Body of pancreas (tissue), 4 donors: Measurements from ENCODE around the gene ABCG2. TPM values are rescaled to one million over a fixed set of nuclear protein-coding genes. Genes with fewer than 3 reads are reported as not detected.

Experiments
- ATAC-seq: fragments of 150-250 bp; one replicate; pipeline ENCODE4 v1.9.1; 2016
- DNase-seq, 4 donors: peaks; one replicate each; pipeline ENCODE4 v3.0.0-alpha.2; 2019
- H3K27ac ChIP-seq, 4 donors: fragments of 200-600 bp; sonication (generic); 1 replicate in 3 of 4; 2 replicates in 1 of 4; pipeline versions ENCODE4 v1.5.1 to v1.6.1; 2016 to 2019; ENCODE audit warnings: mild to moderate bottlenecking in 1 of 4, mixed read lengths in 1 of 4, moderate library complexity in 1 of 4
- H3K27me3 ChIP-seq, 2 donors: fragments of 200-600 bp; sonication (generic); one replicate each; pipeline ENCODE4 v1.6.0; 2016; ENCODE audit warnings: mild to moderate bottlenecking in 1 of 2
- H3K36me3 ChIP-seq, 2 donors: fragments of 200-600 bp; sonication (generic); replicated peaks in 1 of 2; 2 replicates each; pipeline ENCODE4 v1.5.1; 2016; ENCODE audit warnings: low read depth in 2 of 2; ENCODE audit not compliant: insufficient read depth in 1 of 2
- H3K4me1 ChIP-seq: fragments of 200-600 bp; sonication (generic); one replicate; pipeline ENCODE4 v1.6.0; 2016
- H3K4me3 ChIP-seq, 2 donors: fragments of 200-600 bp; sonication (generic); 1 replicate in 1 of 2; 2 replicates in 1 of 2; pipeline ENCODE4 v1.5.1; 2016 to 2019
- H3K9me3 ChIP-seq, 3 donors: fragments of 200-600 bp; sonication (generic); 1 replicate in 2 of 3; 2 replicates in 1 of 3; pipeline ENCODE4 v1.5.1; 2016
- POLR2A ChIP-seq, 3 donors: fragments of 450-650 bp; IDR thresholded peaks; one replicate each; pipeline ENCODE4 v1.6.1; 2016; ENCODE audit warnings: antibody characterized with exemption in 3 of 3, mild to moderate bottlenecking in 2 of 3
- WGBS, 2 donors: methylation state at CpG; one replicate each; pipeline ENCODE4 v1.1.5; 2017; 5-methylcytosine and 5-hydroxymethylcytosine counted together
- intact Hi-C: fragments of 100-400 bp; cut with DNase I; formaldehyde crosslinking; loops from one replicate; pipeline ENCODE4 v1.15.1; 2023
- total RNA-seq, 2 donors: library from RNA; depleted of rRNA; stranded (reverse); fragments of >200 nt; gene quantifications; one replicate each; pipeline ENCODE4 v1.1.0, GENCODE V29; 2016
- TF ChIP-seq, protein P1 (sequence below), 7 experiments: fragments of 450-650 bp in 4 of 7; fragments of 200-600 bp in 3 of 7; sonication (generic) in 3 of 7; IDR thresholded peaks; one replicate each; pipeline ENCODE4 v1.5.1; 2016 to 2019; ENCODE audit warnings: antibody characterized with exemption in 7 of 7

The ABCG2 gene
- total RNA-seq, 2 donors from 2014 or later: 0.66 to 2.1 TPM

DNA sequence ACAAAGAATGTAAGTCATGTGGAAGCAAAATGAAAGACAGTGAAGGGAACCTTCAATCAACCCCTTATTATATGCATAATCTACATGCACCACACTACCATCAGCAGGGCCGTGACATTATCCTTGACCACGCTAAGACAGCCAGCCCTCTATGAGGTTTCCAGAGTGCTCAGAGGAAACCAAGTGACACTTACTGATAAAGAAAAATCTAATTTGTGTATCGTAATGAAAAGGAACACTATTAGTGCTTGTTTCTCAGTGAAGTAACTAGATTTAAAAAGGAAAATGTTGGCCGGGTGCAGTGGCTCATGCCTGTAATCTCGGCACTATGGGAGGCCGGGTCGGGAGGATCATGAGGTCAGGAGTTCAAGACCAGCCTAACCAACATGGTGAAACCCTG, 56.4 kb downstream of the ABCG2 start:
- H3K9me3 ChIP-seq: no peaks in the 10 kb centered on the region
- H3K36me3 ChIP-seq: no peaks in the 10 kb centered on the region
- intact Hi-C loops: no loop called here
- H3K4me3 ChIP-seq: no peak overlapping the region
- WGBS, 2 donors: 81 to 82% methylated on average over 7 of the region's 7 CpGs
- no peaks in the 10 kb centered on the region for H3K27me3 ChIP-seq
- no peak for DNase-seq
- no peak overlapping the region for H3K27ac ChIP-seq
- H3K4me1 ChIP-seq: no peaks in the 10 kb centered on the region
- TF ChIP-seq POLR2A (IDR thresholded peaks at IDR 0.05): no peak
- TF ChIP-seq, protein P1, sequence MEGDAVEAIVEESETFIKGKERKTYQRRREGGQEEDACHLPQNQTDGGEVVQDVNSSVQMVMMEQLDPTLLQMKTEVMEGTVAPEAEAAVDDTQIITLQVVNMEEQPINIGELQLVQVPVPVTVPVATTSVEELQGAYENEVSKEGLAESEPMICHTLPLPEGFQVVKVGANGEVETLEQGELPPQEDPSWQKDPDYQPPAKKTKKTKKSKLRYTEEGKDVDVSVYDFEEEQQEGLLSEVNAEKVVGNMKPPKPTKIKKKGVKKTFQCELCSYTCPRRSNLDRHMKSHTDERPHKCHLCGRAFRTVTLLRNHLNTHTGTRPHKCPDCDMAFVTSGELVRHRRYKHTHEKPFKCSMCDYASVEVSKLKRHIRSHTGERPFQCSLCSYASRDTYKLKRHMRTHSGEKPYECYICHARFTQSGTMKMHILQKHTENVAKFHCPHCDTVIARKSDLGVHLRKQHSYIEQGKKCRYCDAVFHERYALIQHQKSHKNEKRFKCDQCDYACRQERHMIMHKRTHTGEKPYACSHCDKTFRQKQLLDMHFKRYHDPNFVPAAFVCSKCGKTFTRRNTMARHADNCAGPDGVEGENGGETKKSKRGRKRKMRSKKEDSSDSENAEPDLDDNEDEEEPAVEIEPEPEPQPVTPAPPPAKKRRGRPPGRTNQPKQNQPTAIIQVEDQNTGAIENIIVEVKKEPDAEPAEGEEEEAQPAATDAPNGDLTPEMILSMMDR (IDR thresholded peaks at IDR 0.05): no peak
- no peak for ATAC-seq

DNA sequence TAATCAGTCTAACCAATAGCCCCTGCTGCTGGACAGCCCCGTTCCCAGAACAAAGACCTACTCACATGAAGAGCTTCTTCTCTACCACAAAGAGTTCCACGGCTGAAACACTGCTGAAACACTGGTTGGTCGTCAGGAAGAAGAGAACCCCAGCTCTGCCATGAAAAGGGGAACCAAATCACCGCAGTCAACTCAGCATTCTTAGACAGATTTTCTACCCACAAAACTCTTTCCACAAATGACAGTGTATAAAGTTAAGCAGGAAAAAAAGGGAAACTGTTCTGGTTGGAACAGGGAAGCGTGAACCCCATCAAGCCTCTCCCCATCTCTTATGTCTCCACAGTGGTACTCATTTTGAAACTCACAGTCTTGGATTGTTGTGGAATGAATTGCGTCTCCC, 57.3 kb downstream of the ABCG2 start:
- Histone ChIP-seq H3K36me3 (no peaks in the 10 kb centered on the region), H3K9me3 (no peaks in the 10 kb centered on the region), H3K4me1 (no peaks in the 10 kb centered on the region), H3K27me3 (no peaks in the 10 kb centered on the region), H3K4me3 (no peak overlapping the region), H3K27ac (no peak overlapping the region)
- intact Hi-C loops: no loop called here
- TF ChIP-seq, protein P1 (IDR thresholded peaks at IDR 0.05): no peak
- no peak for TF ChIP-seq POLR2A (IDR thresholded peaks at IDR 0.05)
- WGBS, 2 donors: 78 to 87% methylated on average over 6 of the region's 6 CpGs
- DNase-seq (peak in 1 of 4 donors; percentile 43), ATAC-seq (no peak)

DNA sequence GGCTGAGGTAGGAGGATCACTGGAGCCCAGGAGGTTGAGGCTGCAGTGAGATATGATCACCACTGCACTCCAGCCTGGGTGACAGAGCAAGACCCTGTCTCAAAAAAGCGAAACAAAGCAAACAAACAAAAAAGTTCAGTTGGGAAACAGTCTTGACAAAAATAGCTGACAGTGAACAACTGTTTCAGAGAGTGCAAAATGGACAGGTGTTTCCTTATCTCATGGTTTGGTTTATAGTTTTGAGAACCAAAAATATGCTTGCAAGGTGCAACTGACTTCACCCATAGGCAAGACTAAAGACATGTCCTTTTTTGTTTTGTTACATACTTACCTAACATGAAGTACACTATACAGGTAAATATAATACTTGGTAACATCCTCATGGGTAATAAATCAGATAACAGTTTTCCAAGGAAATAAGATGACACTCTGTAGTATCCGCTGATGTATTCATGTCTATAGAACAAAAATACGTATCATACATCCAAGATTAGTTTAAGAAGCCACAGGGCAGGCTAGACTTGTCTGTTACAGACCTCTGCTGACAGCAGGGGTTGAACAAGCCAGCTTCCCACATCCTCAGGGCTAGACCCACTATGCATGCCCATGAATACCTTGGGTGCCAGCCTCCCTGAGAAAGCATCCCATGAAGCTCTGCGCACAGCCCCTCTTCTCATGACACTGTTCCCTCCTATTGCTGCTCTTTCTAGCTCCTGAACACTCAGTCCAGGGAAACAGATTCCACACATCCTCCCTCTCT, 59.3 kb downstream of the ABCG2 start:
- no peak for DNase-seq
- 87% methylated on average over 4 of the region's 4 CpGs for whole genome bisulfite sequencing, 2 donors
- intact Hi-C loops: no loop called here
- Histone ChIP-seq H3K9me3 (no peaks in the 10 kb centered on the region), H3K27me3 (no peaks in the 10 kb centered on the region), H3K4me3 (no peak overlapping the region), H3K4me1 (no peaks in the 10 kb centered on the region), H3K27ac (no peak overlapping the region), H3K36me3 (no peaks in the 10 kb centered on the region)
- no peak for ATAC-seq
- TF ChIP-seq POLR2A (IDR thresholded peaks at IDR 0.05): no peak
- TF ChIP-seq, protein P1 (IDR thresholded peaks at IDR 0.05): no peak

DNA sequence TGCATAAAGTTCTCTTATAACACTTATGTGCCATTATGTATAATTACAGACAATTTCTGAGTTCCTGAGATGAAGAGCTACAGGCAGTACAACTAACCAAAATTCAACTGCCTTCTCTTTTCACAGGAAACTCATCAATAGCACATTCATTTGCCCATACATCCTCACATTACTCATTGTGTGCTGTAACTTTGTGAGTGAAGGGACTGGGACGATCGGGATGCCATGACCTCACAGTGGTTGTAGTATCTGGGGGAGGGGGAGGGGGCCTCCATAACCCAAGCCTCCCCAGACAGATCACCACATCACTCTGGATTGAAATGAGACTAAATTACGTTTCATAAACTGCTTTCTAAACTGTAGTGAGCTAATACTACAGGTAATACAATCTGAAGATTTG, 60.7 kb downstream of the ABCG2 start:
- DNase-seq (no peak), ATAC-seq (no peak)
- Histone ChIP-seq H3K4me1 (no peaks in the 10 kb centered on the region), H3K27me3 (no peaks in the 10 kb centered on the region), H3K27ac (no peak overlapping the region), H3K9me3 (no peaks in the 10 kb centered on the region), H3K36me3 (no peaks in the 10 kb centered on the region), H3K4me3 (no peak overlapping the region)
- WGBS, 2 donors: 71 to 79% methylated on average over 3 of the region's 3 CpGs
- intact Hi-C loops: no loop called here
- no peak for TF ChIP-seq POLR2A (IDR thresholded peaks at IDR 0.05)
- TF ChIP-seq, protein P1 (IDR thresholded peaks at IDR 0.05): no peak

DNA sequence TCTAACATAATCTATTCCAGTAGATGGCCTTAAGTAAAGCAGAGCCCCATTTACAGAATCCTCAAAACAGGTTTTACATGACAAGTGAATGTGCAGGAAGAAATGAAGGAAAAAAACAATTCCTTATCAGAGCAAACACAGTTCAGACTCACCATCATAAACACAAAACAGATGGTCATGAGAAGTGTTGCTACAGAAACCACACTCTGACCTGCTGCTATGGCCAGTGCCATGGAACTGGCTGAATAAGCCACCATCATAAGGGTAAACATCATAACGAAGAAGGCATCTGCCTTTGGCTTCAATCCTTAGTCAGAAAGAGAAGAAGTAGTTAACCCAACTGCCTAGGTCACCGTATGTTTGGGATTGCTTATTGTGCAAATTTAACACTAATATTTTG, 61.1 kb downstream of the ABCG2 start:
- H3K27ac ChIP-seq: no peak overlapping the region
- intact Hi-C loops: no loop called here
- no peak for TF ChIP-seq POLR2A (IDR thresholded peaks at IDR 0.05)
- TF ChIP-seq, protein P1 (IDR thresholded peaks at IDR 0.05): no peak
- 64 to 71% methylated on average over 2 of the region's 2 CpGs for WGBS, 2 donors
- no peaks in the 10 kb centered on the region for H3K36me3 ChIP-seq
- ATAC-seq (no peak), DNase-seq (no peak)
- no peaks in the 10 kb centered on the region for H3K4me1 ChIP-seq
- H3K9me3 ChIP-seq: no peaks in the 10 kb centered on the region
- H3K4me3 ChIP-seq: no peak overlapping the region
- no peaks in the 10 kb centered on the region for H3K27me3 ChIP-seq
